K562 (cell line): ENCODE data around the gene PIN1.
"Not testable (repeated sequence)": the region's sequence is repeated elsewhere in the genome, so short reads cannot be mapped to it uniquely, and the experiment has no call there.

Source experiments
- CEBPB ChIP-seq: fragments of 450-650 bp; IDR thresholded peaks from 2 replicates; pipeline ENCODE4 v1.6.1; 2016; ENCODE audit warnings: missing genetic modification characterization, missing compliant biosample characterization
- JUN ChIP-seq, 2 experiments: sonication (generic) in 1 of 2; formaldehyde crosslinking in 1 of 2; IDR thresholded peaks; 2 replicates each; pipeline versions ENCODE4 v1.6.1 to v1.8.0; 2012 to 2022; ENCODE audit warnings: borderline replicate concordance in 2 of 2, mild to moderate bottlenecking in 2 of 2, improper control_type of control experiment in 1 of 2, low read depth in 1 of 2, low read length in 1 of 2, missing genetic modification reagents in 1 of 2
- POLR2A ChIP-seq: fragments of 450-650 bp; conservative IDR thresholded peaks from 2 replicates; pipeline ENCODE4 v1.6.1; 2016
- RAD51 ChIP-seq: fragments of 450-650 bp; IDR thresholded peaks from 2 replicates; pipeline ENCODE4 v1.7.1; 2016; ENCODE audit warnings: low read depth, mild to moderate bottlenecking, borderline replicate concordance
- RFX1 ChIP-seq: fragments of 450-650 bp; IDR thresholded peaks from 2 replicates; pipeline ENCODE4 v1.6.1; 2016; ENCODE audit warnings: mild to moderate bottlenecking, moderate library complexity
- SIN3A ChIP-seq, 2 experiments: fragments of 150-350 bp in 1 of 2; IDR thresholded peaks; 2 replicates each; pipeline ENCODE4 v1.6.1; 2011 to 2016; ENCODE audit warnings: borderline replicate concordance in 2 of 2, low read depth in 2 of 2, low read length in 2 of 2, mild to moderate bottlenecking in 2 of 2, moderate library complexity in 2 of 2; ENCODE audit not compliant: control insufficient read depth in 1 of 2
- SMC3 ChIP-seq: conservative IDR thresholded peaks from 2 replicates; pipeline ENCODE4 v1.6.1; 2011; ENCODE audit warnings: low read depth, low read length, improper control_type of control experiment; ENCODE audit not compliant: insufficient read depth
- TAF1 ChIP-seq: IDR thresholded peaks from 2 replicates; pipeline ENCODE4 v1.6.1; 2011; ENCODE audit warnings: mild to moderate bottlenecking, low read length, moderate library complexity; ENCODE audit not compliant: insufficient read depth, control insufficient read depth, severe bottlenecking; ENCODE audit errors: extremely low read depth
- XRCC5 ChIP-seq: fragments of 200-400 bp; formaldehyde crosslinking; IDR thresholded peaks from 2 replicates; pipeline ENCODE4 v1.6.1; 2017; ENCODE audit warnings: low read depth, mild to moderate bottlenecking, low read length
- TF ChIP-seq, protein P1 (sequence below): fragments of 450-650 bp; formaldehyde crosslinking; IDR thresholded peaks from 2 replicates; pipeline ENCODE4 v1.4.0; 2022; ENCODE audit warnings: missing genetic modification characterization
- TF ChIP-seq, protein P2 (sequence below): sonication (generic); formaldehyde crosslinking; IDR thresholded peaks from 2 replicates; pipeline ENCODE4 v1.8.0; 2022; ENCODE audit warnings: mild to moderate bottlenecking, missing genetic modification reagents

DNA sequence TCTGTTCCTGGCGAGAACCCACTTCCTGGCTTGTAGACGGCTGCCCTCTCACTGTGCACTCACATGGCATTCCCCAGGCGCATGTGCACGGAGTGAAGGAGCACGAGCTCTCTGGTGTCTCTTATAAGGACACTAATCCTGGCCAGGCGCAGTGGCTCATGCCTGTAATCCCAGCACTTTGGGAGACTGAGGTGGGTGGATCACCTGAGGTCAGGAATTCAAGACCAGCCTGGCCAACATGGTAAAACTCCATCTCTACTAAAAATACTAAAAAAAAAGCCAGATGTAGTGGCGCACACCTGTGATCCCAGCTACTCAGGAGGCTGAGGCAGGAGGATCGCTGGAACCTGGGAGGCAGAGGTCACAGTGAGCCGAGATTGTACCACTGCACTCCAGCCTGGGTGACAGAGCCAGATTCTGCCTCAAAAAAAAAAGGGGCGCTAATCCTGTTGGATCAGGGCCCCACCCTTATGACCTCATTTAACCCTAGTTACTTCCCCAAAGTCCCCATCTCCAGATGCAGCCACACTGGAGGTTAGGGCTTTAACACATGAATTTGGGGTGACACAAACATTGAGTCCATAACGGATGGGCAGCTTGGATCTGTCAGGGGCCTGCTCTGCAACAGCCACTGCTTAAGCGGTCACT lies 8.6 kb downstream of the PIN1 start:
- TF ChIP-seq, protein P1, sequence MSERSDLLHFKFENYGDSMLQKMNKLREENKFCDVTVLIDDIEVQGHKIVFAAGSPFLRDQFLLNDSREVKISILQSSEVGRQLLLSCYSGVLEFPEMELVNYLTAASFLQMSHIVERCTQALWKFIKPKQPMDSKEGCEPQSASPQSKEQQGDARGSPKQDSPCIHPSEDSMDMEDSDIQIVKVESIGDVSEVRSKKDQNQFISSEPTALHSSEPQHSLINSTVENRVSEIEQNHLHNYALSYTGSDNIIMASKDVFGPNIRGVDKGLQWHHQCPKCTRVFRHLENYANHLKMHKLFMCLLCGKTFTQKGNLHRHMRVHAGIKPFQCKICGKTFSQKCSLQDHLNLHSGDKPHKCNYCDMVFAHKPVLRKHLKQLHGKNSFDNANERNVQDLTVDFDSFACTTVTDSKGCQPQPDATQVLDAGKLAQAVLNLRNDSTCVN (CRISPR knock-in tag) = not testable (repeated sequence)
- TF ChIP-seq, protein P2, sequence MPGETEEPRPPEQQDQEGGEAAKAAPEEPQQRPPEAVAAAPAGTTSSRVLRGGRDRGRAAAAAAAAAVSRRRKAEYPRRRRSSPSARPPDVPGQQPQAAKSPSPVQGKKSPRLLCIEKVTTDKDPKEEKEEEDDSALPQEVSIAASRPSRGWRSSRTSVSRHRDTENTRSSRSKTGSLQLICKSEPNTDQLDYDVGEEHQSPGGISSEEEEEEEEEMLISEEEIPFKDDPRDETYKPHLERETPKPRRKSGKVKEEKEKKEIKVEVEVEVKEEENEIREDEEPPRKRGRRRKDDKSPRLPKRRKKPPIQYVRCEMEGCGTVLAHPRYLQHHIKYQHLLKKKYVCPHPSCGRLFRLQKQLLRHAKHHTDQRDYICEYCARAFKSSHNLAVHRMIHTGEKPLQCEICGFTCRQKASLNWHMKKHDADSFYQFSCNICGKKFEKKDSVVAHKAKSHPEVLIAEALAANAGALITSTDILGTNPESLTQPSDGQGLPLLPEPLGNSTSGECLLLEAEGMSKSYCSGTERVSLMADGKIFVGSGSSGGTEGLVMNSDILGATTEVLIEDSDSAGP = not testable (repeated sequence)
- TF ChIP-seq SMC3; CEBPB; RFX1; TAF1; JUN (IDR thresholded peaks at IDR 0.05; ENCODE audit: borderline replicate concordance, low read depth, low read length); JUN (CRISPR knock-in tag; IDR thresholded peaks at IDR 0.05; ENCODE audit: borderline replicate concordance); SIN3A (IDR thresholded peaks at IDR 0.05; ENCODE audit: borderline replicate concordance in 2 of 2, control insufficient read depth in 1 of 2, low read depth in 2 of 2, low read length in 2 of 2); POLR2A; RAD51; XRCC5: not testable (repeated sequence)
